GM08714 (cell line): ENCODE results near the gene LZTR1.
"Not testable (repeated sequence)": the region's sequence is repeated elsewhere in the genome, so short reads cannot be mapped to it uniquely, and the experiment has no call there.

Experiments
- H3K4me3 ChIP-seq: fragments of 200-500 bp; sonication (Bioruptor generic); 2 replicates; pipeline ENCODE4 v1.5.1; 2014; ENCODE audit warnings: mild to moderate bottlenecking, low read length, inconsistent platforms
- ZNF274 ChIP-seq: IDR thresholded peaks from 2 replicates; pipeline ENCODE4 v1.6.1; 2012; ENCODE audit warnings: mild to moderate bottlenecking, low read depth, low read length

The LZTR1 gene

GRCh38 chr22:20997536-20998257, 15.6 kb downstream of the LZTR1 start:
- H3K4me3 ChIP-seq = no peak overlapping the region
- TF ChIP-seq ZNF274 = no peak

DNA sequence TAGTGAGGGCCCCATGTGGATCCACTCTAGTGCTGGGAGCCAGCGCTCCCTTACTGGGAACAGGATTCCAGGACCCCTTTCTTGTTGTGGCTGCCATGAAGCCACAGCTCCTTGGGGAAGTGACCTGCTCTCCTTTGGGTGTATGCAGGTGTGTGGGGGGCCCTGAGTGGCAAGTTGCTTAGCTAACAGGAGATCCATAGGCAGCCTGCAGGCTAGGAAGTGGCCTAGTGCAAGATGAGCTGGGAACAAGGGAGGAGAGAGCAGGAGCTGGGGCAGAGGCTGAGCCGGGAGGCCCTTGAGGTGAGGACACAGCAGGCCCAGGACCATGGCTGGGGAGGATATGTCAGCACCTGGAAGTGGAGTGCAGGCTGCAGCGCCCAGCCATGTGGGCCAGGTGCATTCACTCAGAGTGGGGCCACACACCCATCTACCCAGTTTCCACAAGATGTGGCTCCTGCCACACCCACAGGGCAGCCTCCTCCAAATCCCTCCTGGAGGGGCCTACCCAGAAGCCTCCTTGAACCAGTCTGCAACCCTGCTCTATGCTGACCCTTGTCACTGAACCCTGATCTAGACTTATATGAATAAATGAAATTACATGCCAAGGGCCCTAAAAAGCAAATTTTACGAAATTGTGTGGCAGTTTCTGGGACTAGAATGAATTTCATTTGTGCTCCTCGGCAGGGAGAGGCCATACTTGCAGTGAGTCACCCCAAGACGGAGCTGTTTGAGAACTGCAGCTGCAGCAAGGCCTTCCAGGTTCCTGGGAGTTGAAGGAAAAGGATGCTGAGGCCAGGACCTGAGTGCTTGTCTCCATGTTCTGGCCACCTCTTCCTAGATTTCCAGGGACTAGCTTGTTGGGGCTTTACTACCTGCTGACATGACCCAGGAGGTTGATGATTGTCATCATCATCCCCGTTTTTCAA, 16.6 kb downstream of the LZTR1 start:
- no peak overlapping the region for H3K4me3 ChIP-seq
- no peak for TF ChIP-seq ZNF274

DNA sequence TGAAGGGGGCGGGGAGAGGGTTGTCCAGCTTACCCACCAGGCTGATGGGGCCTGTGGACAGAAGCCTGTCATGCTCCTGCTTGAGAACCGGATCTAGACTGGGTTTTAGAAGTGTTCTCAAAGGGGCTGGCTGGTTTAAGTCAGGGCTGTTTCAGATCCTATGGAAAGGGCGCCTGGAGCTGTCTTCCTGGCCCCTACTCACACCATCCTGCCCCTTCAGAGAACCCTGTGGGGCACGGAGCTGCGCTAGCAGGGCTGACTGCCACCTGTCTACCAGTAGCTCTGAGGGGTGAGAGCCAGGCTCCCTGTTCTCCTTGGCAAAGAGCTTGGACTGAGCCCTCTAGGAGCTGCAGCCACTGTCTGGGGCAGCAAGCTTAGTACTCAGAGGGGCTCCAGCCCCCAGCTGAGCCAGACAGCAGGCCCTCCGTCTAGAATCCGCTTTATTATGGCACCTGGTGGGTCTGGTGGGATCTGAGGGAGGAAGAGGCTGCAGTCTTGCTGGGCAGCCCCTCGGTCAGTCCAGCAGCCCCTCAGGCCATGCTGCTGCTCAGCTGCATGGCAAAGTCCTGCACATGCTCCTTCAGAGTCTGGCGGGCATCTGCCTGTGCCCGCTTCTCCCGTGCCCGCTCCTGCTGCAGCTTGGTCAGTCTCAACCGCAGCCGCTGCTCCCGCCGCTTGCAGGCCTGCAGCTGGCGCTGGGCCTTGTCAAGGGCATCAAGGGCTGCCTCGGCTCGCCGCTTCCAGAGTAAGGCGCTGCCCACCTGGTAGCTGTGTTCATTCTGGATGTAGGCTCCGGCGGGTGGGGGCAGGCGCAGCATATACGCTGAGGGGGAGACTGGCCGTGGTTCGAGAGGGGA, 17.5 kb downstream of the LZTR1 start:
- H3K4me3 ChIP-seq = no peak overlapping the region
- TF ChIP-seq ZNF274 = no peak

DNA sequence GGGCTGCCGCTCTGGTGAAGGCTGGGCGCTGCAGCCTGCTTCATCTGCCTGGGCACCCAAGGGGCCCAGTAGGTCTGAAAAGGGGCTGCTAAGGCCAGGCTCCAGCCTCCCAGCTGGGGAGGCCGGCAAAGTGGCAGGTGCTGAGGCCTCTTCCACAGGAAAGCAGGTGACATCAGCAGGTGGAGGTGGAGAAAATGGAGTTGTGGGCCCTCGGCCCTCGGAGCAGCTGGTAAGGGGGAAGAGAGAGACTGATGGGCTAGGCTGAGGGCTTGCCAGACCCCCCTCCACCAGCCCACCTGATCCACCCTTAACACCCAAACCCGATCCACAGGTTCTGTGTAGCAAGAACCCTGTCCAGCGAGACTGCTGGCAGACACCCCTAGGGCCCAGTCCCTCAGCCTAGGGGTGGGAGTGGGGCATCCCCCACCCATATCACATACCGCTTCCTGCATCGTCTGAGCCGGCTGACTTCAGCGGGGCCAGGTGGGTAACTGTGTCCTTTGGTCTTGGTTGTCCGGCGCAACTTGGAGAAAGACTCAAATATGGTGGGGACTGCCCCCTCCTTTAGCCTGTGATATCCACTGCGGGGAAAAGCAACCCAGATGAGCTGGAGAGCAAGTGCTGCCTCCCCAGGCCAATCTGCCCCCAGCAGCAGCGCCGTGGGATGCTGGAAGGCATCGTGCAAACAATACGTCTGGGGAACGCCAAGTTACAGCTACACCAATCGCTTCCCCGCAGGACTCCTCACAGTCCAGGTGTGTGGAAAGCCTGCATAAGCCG, 18.3 kb downstream of the LZTR1 start:
- no peak for TF ChIP-seq ZNF274
- peak overlapping the region; percentile 89 for H3K4me3 ChIP-seq

- peak overlapping the region; percentile 89 for H3K4me3 ChIP-seq
- no peak for TF ChIP-seq ZNF274
These were observed 19.0 kb downstream of the LZTR1 start for GRCh38 chr22:21000987-21001600.

- H3K4me3 ChIP-seq = peak within 1 kb of the TSS; percentile 89
- TF ChIP-seq ZNF274 = no peak
These were observed 19.7 kb downstream of the LZTR1 start, which contains the start of gene THAP7 for GRCh38 chr22:21001601-21002325. THAP7 (minus strand) TSS chr22:21002118; CDS start chr22:21001911, 207 bp downstream.

DNA sequence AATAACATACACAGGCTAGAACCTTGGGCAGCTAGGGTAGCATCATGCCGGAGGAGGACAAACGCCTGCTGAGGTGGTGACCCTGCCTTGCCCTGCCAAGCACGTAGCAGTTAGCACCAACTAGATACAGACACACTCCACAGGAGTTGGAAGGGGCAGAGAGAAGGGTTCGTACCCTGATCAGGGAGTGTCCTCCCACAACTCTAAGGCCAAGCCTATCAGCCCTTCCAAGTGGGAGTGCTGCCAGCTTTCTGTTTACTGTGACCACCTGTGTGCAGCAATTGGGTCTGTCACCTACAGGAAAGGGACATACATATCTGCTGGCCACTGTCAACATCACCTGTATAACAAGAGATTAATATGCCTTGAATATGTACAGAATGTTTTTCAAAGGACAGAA, 21.7 kb downstream of the LZTR1 start:
- H3K4me3 ChIP-seq = no peak overlapping the region
- no peak for TF ChIP-seq ZNF274

DNA sequence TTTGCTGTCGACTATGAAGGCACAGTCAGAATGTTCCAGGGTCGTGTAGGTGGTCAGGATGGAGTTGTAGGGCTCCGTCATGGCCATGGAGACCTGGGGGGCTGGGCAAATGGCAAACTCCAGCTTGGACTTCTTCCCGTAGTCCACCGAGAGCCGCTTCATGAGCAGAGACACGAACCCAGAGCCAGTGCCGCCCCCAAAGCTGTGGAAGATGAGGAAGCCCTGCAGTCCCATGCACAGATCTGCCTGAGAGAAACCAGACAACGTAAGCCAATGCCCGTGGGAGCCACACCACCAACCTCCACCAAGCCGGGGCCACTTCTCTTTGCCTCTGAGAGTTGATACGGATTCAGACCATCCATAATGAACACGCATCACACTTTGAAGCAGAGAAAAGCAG, 27.1 kb downstream of the LZTR1 start:
- H3K4me3 ChIP-seq = not testable (repeated sequence)

GRCh38 chr22:21009638-21010425, 27.7 kb downstream of the LZTR1 start:
- TF ChIP-seq ZNF274 = no peak
- H3K4me3 ChIP-seq = no peak overlapping the region

DNA sequence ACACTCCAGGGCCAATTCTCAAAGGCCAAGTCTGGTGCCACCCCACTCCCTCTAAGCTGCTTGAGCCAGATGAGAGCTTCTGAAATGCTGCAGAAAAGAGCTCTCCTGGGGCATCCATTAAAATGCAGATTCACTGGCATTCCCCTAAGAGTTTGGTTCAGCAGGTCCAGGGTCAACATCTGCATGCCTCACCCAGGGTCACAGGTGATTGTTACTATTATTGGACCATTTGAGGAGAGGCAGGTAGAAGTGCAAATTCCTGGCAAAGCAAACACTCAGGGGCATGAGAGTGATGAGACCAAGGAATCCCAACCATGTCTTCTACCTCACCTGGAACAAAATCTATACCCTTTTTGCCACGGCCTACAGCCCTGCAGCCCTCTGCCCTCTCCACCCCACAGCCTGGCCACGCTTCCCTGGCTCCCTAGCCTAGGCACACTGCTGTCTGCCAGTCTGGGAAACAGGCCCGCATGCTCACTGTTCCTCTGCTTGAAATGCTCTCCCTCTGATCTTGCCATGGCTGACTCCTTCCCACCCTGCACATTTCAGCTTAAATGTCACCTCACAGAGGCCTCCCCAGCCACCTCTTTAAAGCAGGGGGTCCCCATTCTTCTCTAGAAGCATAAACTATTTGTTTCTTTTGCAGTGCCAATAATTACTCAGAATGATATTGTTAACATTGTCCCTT, 28.5 kb downstream of the LZTR1 start:
- no peak overlapping the region for H3K4me3 ChIP-seq
- TF ChIP-seq ZNF274 = no peak

- no peak overlapping the region for H3K4me3 ChIP-seq
- TF ChIP-seq ZNF274 = no peak
These were observed 30.6 kb downstream of the LZTR1 start for GRCh38 chr22:21012446-21013407.
